ENCODE results near the gene HNRNPL.
A peak's percentile ranks its signal among the peaks of the same experiment; 100 is the strongest.
"Not testable (repeated sequence)": the region's sequence is repeated elsewhere in the genome, so short reads cannot be mapped to it uniquely, and the experiment has no call there.

The HNRNPL gene

GRCh38 chr19:38801359-38802095, 48.3 kb downstream of the HNRNPL start:
- DNase-seq (ENCODE audit: low read depth in 2 of 2), result no peak

GRCh38 chr19:38800577-38801347, 49.0 kb downstream of the HNRNPL start:
- DNase-seq (ENCODE audit: low read depth in 2 of 2), result no peak

DNA sequence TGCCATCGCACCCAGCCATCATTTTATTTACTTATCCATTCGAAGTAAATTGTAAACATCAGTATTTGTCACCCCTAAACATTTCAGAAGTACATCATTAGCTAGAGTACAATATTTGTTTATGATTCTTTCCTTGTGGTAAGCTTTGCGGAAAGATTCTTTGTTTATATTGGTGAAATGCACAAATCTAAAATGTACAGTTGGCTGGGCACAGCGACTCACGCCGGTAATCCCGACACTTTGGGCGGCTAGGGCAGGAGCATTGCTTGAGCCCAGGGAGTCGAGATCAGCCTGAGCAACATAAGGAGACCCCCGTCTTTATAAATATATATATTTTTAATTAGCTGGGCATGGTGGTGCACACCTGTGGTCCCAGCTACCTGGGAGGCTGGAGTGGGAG, 50.7 kb downstream of the HNRNPL start:
- no peak for DNase-seq (ENCODE audit: low read depth in 2 of 2)

- not testable (repeated sequence) for DNase-seq (ENCODE audit: low read depth in 2 of 2)
These were observed 52.0 kb downstream of the HNRNPL start for GRCh38 chr19:38797781-38798180.

GRCh38 chr19:38796154-38796553, 53.6 kb downstream of the HNRNPL start:
- DNase-seq (ENCODE audit: low read depth in 2 of 2), result no peak

DNA sequence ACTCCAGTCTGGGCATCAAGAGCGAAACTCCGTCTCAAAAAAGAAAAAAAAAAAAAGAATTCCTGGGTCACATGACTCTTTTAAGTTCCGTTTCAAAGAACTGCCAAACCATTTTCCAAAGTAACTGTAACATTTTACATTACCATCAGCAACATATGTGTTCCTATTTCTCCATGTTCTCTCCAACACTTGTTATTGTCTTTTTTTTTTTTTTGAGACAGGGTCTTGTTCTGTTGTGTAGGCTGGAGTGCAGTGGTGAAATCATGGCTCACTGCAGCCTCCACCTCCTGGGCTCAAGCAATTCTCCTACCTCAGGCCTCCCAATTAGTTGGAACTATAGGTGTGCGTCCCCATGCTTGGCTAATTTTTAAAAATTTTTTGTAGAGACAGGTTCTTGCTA, 54.2 kb downstream of the HNRNPL start:
- no peak for DNase-seq (ENCODE audit: low read depth in 2 of 2)

DNA sequence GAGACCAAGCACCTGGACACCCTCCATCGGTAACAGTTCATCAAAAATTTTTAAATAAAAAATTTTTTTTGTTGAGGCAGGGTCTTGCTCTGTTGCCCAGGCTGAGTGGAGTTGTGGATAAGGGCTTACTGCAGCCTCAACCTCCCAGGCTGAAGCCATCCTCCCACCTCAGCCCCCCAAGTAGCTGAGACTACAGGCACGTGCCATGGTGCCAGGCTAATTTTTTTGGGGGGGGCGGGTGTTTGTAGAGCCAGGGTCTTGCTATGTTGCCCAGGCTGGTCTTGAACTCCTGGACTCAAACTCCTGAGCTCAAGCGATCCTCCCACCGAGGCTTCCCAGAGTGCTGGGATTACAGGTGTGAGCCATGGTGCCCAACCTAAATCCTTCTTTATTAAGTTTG, 56.1 kb downstream of the HNRNPL start:
- no peak for DNase-seq (ENCODE audit: low read depth in 2 of 2)

DNA sequence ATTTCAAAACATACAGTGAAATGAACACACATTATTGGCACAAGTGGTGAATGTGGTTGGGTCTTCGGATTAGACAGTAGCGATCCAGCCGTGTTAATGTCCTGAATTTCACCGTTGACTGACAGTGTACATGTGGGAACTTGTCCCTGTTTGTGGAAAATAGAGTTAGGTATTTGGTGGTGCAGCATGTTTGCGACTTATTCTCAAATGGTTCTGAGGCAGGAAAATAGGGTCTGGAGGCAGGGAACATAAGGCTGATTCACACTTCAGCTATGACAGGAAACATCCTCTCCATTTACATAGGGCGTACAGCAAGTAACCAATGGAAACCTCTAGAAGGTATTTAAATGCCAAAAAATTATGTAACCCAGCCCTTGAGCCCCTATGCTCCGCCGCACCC, 56.6 kb downstream of the HNRNPL start:
- DNase-seq (ENCODE audit: low read depth in 2 of 2), result no peak

GRCh38 chr19:38792250-38793111, 57.3 kb downstream of the HNRNPL start:
- peak in 1 of 2 donors; percentile 15 for DNase-seq (ENCODE audit: low read depth in 2 of 2)

DNA sequence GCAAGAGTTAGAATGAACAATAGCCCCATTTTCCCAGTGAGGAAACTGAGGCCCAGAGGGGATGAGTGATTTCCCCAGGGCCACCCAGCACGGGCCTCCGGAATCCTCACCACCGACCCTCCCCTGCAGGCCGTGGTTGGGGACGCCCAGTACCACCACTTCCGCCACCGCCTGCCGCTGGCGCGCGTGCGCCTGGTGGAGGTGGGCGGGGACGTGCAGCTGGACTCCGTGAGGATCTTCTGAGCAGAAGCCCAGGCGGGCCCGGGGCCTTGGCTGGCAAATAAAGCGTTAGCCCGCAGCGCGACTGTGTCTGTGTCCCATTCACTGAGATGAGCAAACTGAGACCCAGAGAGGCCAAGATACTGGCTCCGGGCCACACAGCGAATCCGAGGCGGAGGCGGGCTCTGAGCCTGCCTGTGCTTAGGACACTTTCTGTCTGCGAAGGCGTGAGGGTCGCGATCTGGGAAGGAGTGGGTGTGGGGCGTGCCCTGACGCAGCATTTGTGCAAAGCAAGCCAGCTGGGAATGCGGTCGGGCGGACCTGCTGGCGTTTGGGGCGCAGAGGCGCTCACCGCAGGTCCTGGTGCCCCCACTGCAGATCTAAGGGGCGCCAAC, 58.2 kb downstream of the HNRNPL start:
- not testable (repeated sequence) for DNase-seq (ENCODE audit: low read depth in 2 of 2)

GRCh38 chr19:38790507-38791403, 59.0 kb downstream of the HNRNPL start:
- not testable (repeated sequence) for DNase-seq (ENCODE audit: low read depth in 2 of 2)

DNA sequence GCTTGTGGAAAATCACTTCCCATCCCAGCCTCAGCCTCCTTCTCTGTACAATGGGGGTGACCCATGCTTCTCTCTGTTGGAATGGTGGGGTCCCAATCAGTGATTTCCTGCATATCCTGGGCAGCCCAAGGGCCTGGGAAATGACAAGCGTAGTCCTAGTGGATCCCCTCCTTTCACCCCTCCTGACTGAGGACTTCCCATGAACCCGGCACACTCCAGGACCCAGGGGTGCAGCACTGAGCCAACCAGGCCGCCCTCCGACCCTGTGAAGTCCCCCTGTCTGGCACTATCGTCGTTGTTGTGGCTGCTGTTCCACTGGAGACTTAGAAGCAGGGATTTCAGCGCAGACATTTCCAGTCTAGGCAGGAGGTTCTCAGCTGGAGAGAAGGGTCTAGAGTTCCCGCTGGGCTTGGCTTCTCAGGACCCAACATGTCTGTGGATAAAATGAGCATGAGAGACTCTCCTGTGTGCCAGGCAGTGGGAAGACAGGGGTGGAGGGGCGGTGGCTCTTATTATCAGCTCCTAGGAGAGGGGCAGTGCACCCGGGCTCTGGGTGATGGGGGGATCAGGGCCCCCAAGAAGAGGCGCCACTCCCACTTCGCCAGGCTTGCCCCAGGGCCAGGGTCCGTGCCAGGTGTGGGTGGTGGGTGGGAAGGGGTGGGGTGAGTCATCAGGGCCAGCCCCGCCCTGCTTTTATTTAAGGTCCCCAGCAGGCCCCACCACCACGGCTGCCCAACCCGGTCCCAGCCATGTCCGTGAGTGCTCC, 61.1 kb downstream of the HNRNPL start, which contains the start of gene LGALS7B:
Gene LGALS7B, plus strand, starts transcription at position 723 of the 766 bp plus-strand sequence. Its CDS starts 27 bp downstream, at position 750.
- no peak for DNase-seq (ENCODE audit: low read depth in 2 of 2)

- DNase-seq (ENCODE audit: low read depth in 2 of 2), result no peak
These were observed 63.1 kb downstream of the HNRNPL start for GRCh38 chr19:38786572-38787265.
